ENCODE results near the gene LRRK1.

LRRK1 gene

GRCh38 chr15:100966997-100967396, 47.8 kb downstream of the LRRK1 start:
- no peak for FAIRE-seq

DNA sequence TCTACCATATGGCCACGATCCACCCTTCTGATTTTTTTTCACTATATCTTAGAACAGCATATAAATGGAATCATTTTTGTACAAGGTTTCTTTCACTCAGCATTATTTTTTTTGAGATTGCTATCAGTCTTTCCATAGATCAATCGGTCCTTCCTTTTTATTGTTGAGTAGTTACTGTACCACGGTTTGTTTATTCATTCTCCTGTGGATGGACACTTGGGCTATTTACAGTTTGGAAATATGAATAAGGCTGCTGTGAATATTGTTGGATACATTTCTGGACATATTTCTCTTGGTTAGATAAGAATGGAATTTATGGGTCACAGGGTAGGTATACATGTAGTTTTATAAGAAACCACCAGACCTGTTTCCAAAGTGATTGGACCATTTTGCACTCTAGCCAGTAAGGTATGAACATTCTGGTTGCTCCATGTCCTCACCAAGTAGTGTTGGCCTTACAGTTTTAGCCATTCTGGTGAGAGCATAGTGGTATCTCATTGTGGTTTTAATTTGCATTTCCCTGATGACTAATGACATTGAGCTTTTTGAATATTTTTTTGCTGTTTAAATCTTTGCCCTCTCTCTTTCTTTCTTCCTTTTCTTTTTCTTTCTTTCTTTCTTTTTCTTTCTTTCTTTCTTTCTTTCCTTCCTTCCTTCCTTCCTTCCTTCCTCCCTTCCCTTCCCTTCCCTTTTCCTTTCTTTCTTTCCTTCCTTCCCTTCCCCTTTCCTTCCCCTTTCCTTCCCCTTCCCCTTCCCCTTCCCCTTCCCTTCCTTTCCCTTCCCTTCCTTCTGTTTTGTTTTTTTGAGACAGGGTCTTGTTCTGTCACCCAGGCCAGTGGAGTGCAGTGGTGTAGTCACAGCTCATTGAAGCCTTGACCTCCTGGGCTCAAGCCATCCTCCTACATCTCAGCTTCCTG, 49.2 kb downstream of the LRRK1 start:
- DNase-seq (ENCODE audit: insufficient read length, low spot score) (peak; percentile 8), FAIRE-seq (no peak)

More at GRCh38 chr15:100966997-100967396, 47.8 kb downstream of the LRRK1 start:
- no peak for DNase-seq (ENCODE audit: insufficient read length, low spot score)

- no peak for DNase-seq (ENCODE audit: insufficient read length, low spot score)
- no peak for FAIRE-seq
These were observed 53.8 kb downstream of the LRRK1 start for GRCh38 chr15:100972975-100973350.

- no peak for FAIRE-seq
- no peak for DNase-seq (ENCODE audit: insufficient read length, low spot score)
These were observed 54.4 kb downstream of the LRRK1 start for GRCh38 chr15:100973351-100974111.

DNA sequence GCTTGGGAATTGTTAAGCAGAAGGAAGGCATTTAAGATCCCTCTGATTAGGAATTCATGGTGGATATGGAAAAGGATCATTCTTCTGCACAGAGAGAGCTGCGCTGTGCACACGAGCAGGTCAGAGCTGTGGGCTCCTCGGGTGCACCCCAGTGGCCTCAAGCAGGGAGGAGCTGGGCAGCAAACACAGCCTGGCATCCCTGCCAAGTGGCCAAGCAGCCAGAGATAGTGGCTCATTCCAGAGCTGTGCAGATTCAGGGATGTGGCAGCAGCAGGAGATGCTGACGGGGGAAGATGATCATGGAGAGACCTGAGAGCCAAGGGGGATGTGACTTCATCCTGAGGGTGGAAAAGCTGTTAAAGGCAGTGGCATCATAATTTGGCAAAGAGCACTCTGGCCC, 55.9 kb downstream of the LRRK1 start:
- DNase-seq (ENCODE audit: insufficient read length, low spot score) (no peak), FAIRE-seq (no peak)

DNA sequence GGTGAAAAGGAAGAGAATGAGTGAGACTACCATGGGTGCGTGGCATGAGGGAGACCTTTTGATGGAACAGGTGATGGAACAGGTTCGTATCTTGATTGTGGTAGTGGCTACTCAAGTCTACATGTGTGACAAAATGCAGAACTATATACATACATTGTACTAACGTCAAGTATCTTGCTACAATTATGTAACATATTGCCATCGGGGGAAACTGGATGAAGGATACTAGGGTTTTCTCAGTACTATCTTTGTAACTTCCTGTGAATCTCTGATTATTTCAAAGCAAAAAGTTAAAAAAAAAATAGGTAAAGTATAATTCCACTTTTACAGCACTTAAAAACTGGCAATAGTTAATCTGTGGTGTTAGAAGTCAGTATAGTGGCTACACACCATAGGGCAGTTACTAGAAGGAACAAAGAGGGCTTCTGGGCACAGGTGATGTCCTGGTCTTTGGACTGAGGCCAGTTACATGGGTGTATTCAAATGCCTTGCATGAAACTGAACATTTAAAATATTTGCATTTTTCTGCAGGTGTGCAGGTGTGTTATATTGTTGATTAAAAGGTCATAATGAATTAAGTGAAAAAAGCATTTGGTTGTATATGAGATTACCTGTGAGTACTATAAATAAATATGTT, 61.4 kb downstream of the LRRK1 start:
- DNase-seq (ENCODE audit: insufficient read length, low spot score) (no peak), FAIRE-seq (no peak)

DNA sequence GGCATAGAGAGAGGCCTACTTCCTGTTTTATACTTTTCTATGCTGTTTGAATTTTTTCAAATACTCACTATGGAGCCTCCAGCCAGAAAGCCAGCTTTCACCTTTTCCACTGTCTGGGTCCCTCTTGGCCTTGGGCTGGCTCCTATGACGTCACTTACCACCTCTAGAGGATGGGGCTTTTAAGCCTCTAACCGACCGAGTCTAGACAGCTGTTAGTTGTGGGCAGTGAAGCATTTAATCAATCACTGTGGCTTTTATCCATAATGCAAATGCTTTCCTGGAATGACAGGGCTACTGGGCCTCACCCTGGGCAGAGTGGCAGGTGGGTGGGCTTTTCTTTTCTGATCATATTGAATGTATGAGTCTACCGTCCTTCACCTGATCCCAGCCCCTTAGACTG, 61.9 kb downstream of the LRRK1 start:
- no peak for DNase-seq (ENCODE audit: insufficient read length, low spot score)
- no peak for FAIRE-seq

DNA sequence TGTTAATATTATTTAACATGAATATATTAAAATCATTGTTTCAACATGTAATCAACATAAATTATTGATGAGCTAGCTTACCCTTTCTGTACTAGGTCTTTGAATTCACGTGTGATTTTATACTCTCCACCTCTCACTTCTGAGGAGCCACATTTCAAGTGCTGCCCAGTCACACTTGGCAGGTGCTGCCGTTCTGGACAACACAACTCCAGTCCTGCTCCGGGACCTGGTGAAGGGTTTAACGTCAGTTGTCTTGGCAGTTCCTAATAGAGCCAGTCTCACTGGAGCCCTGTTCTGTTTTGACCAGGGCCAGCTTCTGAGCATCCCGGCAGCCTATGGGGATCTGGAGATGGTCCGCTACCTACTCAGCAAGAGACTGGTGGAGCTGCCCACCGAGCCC, 64.1 kb downstream of the LRRK1 start:
- FAIRE-seq (no peak), DNase-seq (ENCODE audit: insufficient read length, low spot score) (no peak)

DNA sequence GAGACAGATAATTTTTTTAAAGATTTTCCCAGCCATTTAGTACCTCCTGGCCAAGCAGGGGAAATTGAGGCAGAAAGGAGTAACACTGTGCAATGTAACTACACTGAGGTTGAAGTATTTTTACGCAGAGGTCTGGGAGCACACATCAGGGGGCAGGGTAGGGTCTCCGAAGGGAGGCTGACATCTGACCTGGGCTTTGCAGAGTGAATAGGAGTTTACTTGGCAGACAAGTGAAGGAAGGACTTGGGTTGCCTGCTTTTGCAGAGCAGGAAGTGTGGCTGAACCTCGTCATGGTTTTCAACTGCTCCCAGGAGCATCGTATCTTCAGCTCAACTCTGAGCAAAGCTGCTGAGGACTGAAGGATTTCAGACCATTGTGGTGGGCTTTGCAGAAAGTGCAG, 66.2 kb downstream of the LRRK1 start:
- FAIRE-seq: no peak
- DNase-seq (ENCODE audit: insufficient read length, low spot score): no peak

GRCh38 chr15:100986158-100986896, 67.2 kb downstream of the LRRK1 start:
- DNase-seq (ENCODE audit: insufficient read length, low spot score): no peak
- FAIRE-seq: no peak

DNA sequence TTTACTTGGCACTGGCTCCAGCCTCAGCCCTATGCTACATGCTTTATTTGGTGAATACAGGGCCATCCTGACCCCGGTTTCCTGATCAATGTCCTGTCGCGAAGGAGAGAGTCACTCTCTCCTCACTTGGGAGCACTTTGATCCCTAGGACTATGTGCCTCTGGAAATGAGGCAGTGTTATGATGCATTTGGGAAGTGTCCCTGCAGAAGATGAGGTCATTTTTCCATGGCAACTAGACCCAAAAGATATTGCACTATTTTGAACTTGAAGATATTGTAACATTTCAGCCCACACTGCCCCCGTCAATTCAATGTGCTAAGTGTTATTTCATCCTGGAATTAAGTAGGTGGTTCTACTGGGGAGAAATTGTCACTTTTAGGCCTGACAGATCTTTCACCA, 68.0 kb downstream of the LRRK1 start:
- no peak for FAIRE-seq
- DNase-seq (ENCODE audit: insufficient read length, low spot score): no peak

DNA sequence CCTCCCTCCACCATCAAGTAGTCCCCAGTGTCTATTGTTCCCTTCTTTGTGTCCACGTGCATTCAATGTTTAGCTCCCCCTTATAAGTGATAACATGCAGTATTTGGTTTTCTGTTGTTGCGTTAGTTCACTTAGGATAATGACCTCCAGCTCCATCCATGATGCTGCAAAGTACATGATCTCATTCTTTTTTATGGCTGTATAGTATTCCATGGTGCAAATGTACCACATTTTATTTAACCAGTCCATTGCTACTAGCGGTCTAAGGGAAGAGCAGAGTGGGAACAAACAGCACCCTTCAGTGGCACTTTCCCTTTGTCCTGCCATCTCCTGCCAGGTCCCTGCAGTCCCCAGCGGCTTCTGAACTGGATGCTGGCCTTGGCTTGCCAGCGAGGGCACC, 69.1 kb downstream of the LRRK1 start:
- no peak for DNase-seq (ENCODE audit: insufficient read length, low spot score)
- FAIRE-seq: no peak

- FAIRE-seq: no peak
These were observed 69.7 kb downstream of the LRRK1 start for GRCh38 chr15:100988857-100989256.

GRCh38 chr15:100994597-100995446, 75.7 kb downstream of the LRRK1 start:
- FAIRE-seq: no peak

More at GRCh38 chr15:100988857-100989256, 69.7 kb downstream of the LRRK1 start:
- DNase-seq (ENCODE audit: insufficient read length, low spot score): no peak

GRCh38 chr15:100995471-100996430, 76.6 kb downstream of the LRRK1 start:
- no peak for DNase-seq (ENCODE audit: insufficient read length, low spot score)
- no peak for FAIRE-seq

More at GRCh38 chr15:100994597-100995446, 75.7 kb downstream of the LRRK1 start:
- DNase-seq (ENCODE audit: insufficient read length, low spot score): no peak

- no peak for FAIRE-seq
- no peak for DNase-seq (ENCODE audit: insufficient read length, low spot score)
These were observed 78.3 kb downstream of the LRRK1 start for GRCh38 chr15:100997442-100997841.

DNA sequence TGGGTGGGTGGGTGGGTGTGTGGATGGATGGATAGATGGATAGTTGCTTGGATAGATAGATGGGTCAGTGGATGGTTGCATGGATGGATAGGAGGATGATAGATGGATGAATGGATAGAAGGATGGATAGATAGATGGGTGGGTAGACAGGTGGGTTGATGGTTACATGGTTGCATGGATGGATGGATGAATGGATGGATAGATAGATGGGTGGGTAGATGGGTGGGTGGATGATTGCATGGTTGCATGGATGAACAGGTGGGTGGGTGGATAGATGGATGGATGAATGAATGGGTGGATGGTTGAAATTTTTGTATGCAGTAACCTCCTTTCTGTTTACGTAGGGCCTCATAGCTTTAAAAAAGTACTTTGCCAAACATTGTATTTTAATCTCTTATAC, 79.5 kb downstream of the LRRK1 start:
- no peak for FAIRE-seq
- DNase-seq (ENCODE audit: insufficient read length, low spot score): no peak

GRCh38 chr15:100999369-100999768, 80.2 kb downstream of the LRRK1 start:
- DNase-seq (ENCODE audit: insufficient read length, low spot score) (no peak), FAIRE-seq (no peak)

DNA sequence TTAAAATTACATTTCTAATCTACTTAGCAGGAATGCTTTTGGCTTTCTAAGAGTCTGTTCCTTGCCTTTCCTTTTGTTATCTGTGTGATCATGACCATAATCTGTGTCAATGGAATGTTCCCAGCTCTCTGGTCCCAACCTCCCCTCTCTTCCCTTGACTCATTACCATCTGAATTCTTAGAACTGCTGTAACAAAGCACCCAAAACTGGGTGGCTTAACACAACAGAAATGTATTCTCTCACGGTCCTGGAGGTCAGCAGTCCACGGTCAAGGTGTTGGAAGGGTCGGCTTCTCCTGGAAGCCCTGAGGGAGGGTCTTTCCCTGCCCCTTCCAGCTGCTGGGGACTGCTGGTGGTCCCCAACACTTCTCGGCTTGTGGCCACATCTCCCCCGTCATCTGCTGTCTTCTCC, 81.1 kb downstream of the LRRK1 start:
- FAIRE-seq (no peak), DNase-seq (ENCODE audit: insufficient read length, low spot score) (no peak)
